BLaER1 treated with 17β-estradiol and CSF1 and Interleukin-3, amounts not matched to agents 10 nM and 100 nM (cell line): ENCODE data around the gene MAPK7.
A peak's percentile ranks its signal among the peaks of the same experiment; 100 is the strongest.

Source experiments
- H3K27ac ChIP-seq, 11 experiments: shearing (Covaris generic); formaldehyde crosslinking; 2 replicates each; pipeline ENCODE4 v1.8.1; 2022
- H3K27me3 ChIP-seq, 11 experiments: shearing (Covaris generic); formaldehyde crosslinking; 2 replicates each; pipeline ENCODE4 v1.8.1; 2022
- H3K36me3 ChIP-seq, 11 experiments: shearing (Covaris generic); formaldehyde crosslinking; 2 replicates each; pipeline ENCODE4 v1.8.1; 2022
- H3K4me1 ChIP-seq, 10 experiments: shearing (Covaris generic); formaldehyde crosslinking; 2 replicates each; pipeline ENCODE4 v1.8.1; 2022
- H3K4me2 ChIP-seq, 11 experiments: shearing (Covaris generic); formaldehyde crosslinking; 2 replicates each; pipeline ENCODE4 v1.8.1; 2022
- H3K4me3 ChIP-seq, 10 experiments: shearing (Covaris generic); formaldehyde crosslinking; 2 replicates each; pipeline ENCODE4 v1.8.1; 2022
- H3K9ac ChIP-seq, 11 experiments: shearing (Covaris generic); formaldehyde crosslinking; 2 replicates each; pipeline ENCODE4 v1.8.1; 2022
- H3K9me3 ChIP-seq, 11 experiments: shearing (Covaris generic); formaldehyde crosslinking; replicated peaks in 1 of 11; 2 replicates each; pipeline ENCODE4 v1.8.1; 2022
- H4K20me1 ChIP-seq, 11 experiments: shearing (Covaris generic); formaldehyde crosslinking; 2 replicates each; pipeline ENCODE4 v1.8.1; 2022
- Cebpa-rat ChIP-seq, 11 experiments: shearing (Covaris generic); IDR thresholded peaks; 2 replicates each; pipeline ENCODE4 v1.8.1; 2022

Gene MAPK7

DNA sequence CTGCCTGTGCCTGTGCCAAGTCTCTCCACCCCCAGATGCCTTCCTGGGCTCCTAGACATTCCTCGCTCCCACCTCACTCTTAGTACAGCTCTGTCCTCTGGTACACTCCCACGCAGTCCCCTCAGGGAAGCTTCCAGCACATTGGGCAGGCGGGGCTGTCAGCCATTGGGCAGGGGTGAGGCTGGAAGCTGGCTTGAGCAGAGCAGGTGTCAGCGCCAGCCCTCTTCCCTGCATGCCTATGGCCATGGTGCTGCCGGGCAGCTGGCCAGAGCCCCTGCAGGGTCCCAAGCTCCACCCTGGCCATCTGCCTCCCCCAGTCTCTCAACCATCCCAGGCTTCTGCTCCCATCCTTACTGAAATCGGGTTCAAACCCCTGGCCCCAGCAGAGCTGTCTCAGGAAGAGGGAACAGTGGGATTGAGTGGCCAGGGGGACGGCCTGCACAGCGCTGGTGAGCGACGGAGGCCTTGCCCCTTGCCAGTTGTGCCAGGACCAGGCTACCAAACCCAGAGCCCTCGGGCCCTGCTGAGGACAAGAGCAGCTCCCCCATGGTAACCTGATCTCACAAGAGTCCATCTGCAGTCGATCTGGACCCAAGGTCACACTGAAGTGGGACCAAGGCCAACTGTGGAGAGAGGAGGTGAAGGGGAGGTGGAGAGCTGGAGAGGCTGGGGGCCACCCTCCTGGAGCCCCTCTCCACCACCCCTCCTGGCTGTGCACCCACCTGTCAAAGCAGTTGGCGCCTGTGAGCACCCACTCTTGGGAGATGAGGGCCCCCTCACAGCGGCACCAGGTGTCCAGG, 13.4 kb upstream of the MAPK7 start:
- Histone ChIP-seq H3K4me1 (peaks cover 16 to 39% (median 29%) of the 10 kb centered on the region in 10 experiments), H3K4me3 (no peak overlapping the region), H3K4me2 (no peak overlapping the region), H4K20me1 (peaks cover 0 to 39% (median 7%) of the 10 kb centered on the region in 11 experiments; a peak in 13 of 22 replicates), H3K9me3 (no peaks in the 10 kb centered on the region), H3K36me3 (no peaks in the 10 kb centered on the region), H3K27me3 (peaks cover 0 to 82% (median 22%) of the 10 kb centered on the region in 11 experiments; a peak in 13 of 22 replicates), H3K9ac (no peak overlapping the region), H3K27ac (no peak overlapping the region)
- no peak for TF ChIP-seq Cebpa-rat (IDR thresholded peaks at IDR 0.05)

DNA sequence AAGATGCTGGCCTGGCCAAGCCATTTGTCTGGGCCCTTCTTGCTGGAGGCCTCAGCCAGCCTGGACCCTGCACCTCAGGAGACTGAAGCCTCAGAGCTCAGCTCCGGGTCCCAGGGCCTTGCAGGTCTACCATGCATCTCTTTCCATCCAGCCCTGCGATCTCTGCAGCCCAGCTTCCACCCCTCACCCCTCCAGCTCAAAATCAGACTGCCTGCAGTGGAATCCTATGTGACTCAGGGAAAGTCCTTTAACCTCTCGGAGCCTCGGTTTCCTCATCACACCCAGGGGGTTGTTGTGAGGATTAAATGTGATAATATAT, 12.8 kb upstream of the MAPK7 start:
- H3K9me3 ChIP-seq: no peaks in the 10 kb centered on the region
- no peak overlapping the region for H3K4me2 ChIP-seq
- TF ChIP-seq Cebpa-rat (IDR thresholded peaks at IDR 0.05): no peak
- no peaks in the 10 kb centered on the region for H3K36me3 ChIP-seq
- no peak overlapping the region for H3K9ac ChIP-seq
- peaks cover 0 to 77% (median 22%) of the 10 kb centered on the region in 11 experiments; a peak in 13 of 22 replicates for H3K27me3 ChIP-seq
- peaks cover 22 to 44% (median 34%) of the 10 kb centered on the region in 10 experiments for H3K4me1 ChIP-seq
- no peak overlapping the region for H3K27ac ChIP-seq
- no peak overlapping the region for H3K4me3 ChIP-seq
- H4K20me1 ChIP-seq: peaks cover under 1 to 39% (median 12%) of the 10 kb centered on the region in 11 experiments; a peak in 17 of 22 replicates

DNA sequence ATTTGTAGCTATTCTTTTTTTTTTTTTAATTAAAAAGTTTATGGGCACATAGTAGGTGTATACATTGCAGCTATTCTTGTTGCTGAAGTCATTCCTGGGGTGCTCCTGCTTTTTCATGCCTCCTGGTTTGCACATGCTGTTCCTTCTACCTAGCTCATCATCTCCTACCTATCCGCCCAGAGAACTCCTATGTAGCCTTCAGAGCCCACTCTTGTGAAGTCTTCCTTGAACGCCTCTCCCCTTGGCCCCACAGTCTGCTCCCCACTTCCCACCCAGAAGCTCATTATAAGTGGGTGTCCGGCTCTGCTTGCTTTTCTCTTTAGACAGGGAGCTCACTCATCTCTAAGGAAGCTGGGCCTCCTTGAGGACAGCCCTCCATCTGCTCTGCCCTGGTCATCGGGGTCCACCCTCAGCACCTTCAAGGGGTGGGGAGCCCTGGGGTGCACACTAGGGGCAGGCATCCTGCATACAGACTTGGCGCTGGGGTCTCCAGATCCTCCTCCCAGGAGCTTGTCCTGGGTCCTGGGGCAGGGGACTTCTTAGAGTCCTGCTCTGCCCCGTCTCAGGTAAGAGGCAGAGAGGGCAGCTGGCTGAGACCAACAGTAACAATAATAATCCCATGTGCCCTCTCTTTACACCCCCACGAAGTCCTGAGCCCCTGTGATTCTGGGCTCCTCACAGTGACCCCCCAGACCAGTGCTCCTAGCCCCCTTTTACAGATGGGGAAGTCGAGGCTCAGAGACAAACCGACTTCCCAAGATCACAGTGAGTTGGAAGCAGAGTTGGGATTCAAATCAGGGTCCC, 12.3 kb upstream of the MAPK7 start:
- no peak for TF ChIP-seq Cebpa-rat (IDR thresholded peaks at IDR 0.05)
- Histone ChIP-seq H3K4me1 (peaks cover 28 to 50% (median 40%) of the 10 kb centered on the region in 10 experiments), H3K36me3 (no peaks in the 10 kb centered on the region), H3K4me3 (no peak overlapping the region), H3K27ac (no peak overlapping the region), H3K9ac (no peak overlapping the region), H3K4me2 (no peak overlapping the region), H3K9me3 (no peaks in the 10 kb centered on the region), H4K20me1 (peaks cover 6 to 41% (median 18%) of the 10 kb centered on the region in 11 experiments; a peak in 17 of 22 replicates), H3K27me3 (peaks cover 0 to 75% (median 22%) of the 10 kb centered on the region in 11 experiments; a peak in 13 of 22 replicates)

DNA sequence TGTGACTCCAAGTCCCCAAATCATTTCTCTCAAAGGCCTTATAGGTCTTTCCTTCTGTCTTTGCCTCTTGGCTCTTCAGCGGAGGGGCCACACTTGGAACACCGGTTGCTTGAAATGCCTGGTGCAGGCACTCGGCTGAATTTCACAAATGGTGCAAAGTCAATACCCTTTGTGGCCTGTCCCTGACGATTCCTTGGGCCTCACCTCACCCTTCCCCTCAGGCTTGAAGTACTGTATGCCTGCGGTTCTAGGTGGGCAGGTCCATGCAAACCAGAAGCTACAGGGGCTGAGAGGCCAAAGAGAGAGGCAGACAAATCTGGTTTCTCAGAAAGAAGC, 11.7 kb upstream of the MAPK7 start:
- Histone ChIP-seq H3K36me3 (no peaks in the 10 kb centered on the region), H3K9me3 (no peaks in the 10 kb centered on the region), H3K4me3 (no peak overlapping the region), H3K27me3 (peaks cover 0 to 70% (median 24%) of the 10 kb centered on the region in 11 experiments; a peak in 13 of 22 replicates), H3K4me2 (no peak overlapping the region), H3K4me1 (peaks cover 33 to 56% (median 44%) of the 10 kb centered on the region in 10 experiments), H4K20me1 (peaks cover 12 to 47% (median 21%) of the 10 kb centered on the region in 11 experiments; a peak in 17 of 22 replicates), H3K9ac (no peak overlapping the region), H3K27ac (no peak overlapping the region)
- no peak for TF ChIP-seq Cebpa-rat (IDR thresholded peaks at IDR 0.05)

DNA sequence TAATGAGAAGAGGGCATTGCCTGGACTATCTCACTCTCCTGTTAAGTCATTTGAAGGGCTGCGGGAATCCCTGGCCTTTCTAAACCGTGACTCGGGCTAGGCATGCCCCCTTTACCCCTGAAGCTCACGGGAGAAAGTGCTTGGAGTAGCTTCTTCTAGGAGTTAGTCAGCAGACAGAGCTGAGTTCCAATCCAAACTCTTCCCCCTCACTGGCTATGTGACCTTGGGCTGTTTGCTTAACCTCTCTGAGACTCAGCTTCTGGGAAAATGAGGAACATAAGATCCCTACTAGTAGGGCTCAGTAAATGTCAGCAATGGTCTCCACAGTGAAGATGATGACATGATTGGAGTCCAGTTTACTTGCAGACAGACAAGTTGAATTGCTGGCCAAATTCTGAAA, 10.1 kb upstream of the MAPK7 start:
- no peaks in the 10 kb centered on the region for H3K9me3 ChIP-seq
- peaks cover 21 to 63% (median 32%) of the 10 kb centered on the region in 11 experiments; a peak in 18 of 22 replicates for H4K20me1 ChIP-seq
- peaks cover 38 to 60% (median 49%) of the 10 kb centered on the region in 10 experiments for H3K4me1 ChIP-seq
- H3K9ac ChIP-seq: no peak overlapping the region
- peaks cover 0 to 73% (median 23%) of the 10 kb centered on the region in 11 experiments; a peak in 13 of 22 replicates for H3K27me3 ChIP-seq
- H3K36me3 ChIP-seq: no peaks in the 10 kb centered on the region
- no peak overlapping the region for H3K27ac ChIP-seq
- no peak overlapping the region for H3K4me3 ChIP-seq
- peak overlapping the region in 4 of 11 experiments; percentile 77 to 94 (median 87); a peak in 8 of 22 replicates for H3K4me2 ChIP-seq
- TF ChIP-seq Cebpa-rat (IDR thresholded peaks at IDR 0.05): no peak

DNA sequence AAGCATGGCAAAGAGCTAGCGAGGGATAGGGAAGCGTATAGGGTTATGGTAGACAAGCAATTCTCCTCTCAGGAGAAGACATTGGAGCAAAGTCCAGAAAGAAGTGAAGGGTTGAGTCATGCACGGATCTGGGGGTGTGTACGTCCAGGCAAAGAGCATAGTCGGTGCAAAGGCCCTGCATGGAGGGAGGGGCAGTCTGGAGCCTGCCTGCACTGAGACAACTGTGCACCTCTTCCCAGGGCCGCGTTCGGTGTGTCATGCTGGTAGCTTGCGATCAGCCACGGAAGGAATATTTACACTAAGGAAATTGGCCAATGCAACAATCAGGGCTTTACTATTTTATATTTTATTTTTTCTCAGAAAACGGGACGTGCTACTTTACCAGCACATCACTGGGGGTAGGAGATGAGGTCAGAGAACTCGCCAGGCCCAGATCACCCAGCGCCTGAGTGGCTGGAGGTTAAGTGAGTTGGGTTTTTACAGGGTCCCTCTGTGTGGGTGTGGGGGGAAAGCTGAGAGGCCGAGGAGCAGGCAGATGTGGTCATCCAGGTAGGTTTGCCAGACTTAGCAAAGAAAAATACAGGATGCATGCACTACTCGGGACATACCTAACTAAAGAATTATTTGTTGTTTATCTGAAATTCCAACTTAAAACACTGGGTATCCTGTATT, 9.1 kb upstream of the MAPK7 start:
- no peak for TF ChIP-seq Cebpa-rat (IDR thresholded peaks at IDR 0.05)
- H3K27ac ChIP-seq: peak overlapping the region in 5 of 11 experiments; percentile 5 to 73 (median 17); a peak in 6 of 22 replicates
- no peaks in the 10 kb centered on the region for H3K36me3 ChIP-seq
- peak overlapping the region; percentile 77 to 97 (median 87) for H3K4me2 ChIP-seq
- peaks cover 21 to 64% (median 32%) of the 10 kb centered on the region in 11 experiments; a peak in 18 of 22 replicates for H4K20me1 ChIP-seq
- H3K9me3 ChIP-seq: no peaks in the 10 kb centered on the region
- H3K4me3 ChIP-seq: no peak overlapping the region; a peak in 2 of 20 replicates
- no peak overlapping the region for H3K9ac ChIP-seq
- peaks cover 0 to 69% (median 12%) of the 10 kb centered on the region in 11 experiments; a peak in 11 of 22 replicates for H3K27me3 ChIP-seq
- H3K4me1 ChIP-seq: peaks cover 38 to 64% (median 49%) of the 10 kb centered on the region in 10 experiments

DNA sequence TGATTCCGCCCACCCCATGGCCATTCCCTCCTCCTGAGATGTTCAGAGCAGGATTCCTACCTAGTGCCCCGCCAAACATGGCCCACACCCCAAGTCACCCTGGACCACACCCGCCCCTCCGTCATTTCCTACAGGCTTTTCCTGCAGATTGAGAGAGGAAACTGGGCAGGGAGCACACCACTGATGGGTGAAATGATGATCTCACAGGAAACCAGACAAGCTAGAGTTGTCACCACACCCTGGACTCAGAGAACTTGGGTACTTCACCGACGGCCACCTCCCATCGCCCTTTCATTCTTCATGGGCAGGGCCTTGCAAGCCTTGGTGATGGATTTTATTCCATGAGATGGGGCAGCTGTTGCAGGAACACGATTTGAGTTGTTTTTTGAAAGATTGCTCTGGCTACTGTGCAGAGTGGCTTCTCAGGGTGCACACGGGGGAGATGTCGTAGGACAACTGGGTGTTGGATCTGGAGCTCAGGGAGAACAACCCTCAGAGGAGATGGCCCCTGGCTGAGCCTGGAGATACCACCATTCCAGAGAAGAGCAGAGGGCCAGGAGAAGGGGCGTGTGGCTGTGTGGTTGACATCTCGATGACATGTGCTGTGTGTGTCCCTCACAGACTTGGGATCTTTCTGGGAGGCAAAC, 8.3 kb upstream of the MAPK7 start:
- Histone ChIP-seq H3K9ac (peak overlapping the region in 9 of 11 experiments; percentile 3 to 54 (median 46); a peak in 14 of 22 replicates), H3K4me2 (peak overlapping the region; percentile 77 to 97 (median 87))
- no peak for TF ChIP-seq Cebpa-rat (IDR thresholded peaks at IDR 0.05)

DNA sequence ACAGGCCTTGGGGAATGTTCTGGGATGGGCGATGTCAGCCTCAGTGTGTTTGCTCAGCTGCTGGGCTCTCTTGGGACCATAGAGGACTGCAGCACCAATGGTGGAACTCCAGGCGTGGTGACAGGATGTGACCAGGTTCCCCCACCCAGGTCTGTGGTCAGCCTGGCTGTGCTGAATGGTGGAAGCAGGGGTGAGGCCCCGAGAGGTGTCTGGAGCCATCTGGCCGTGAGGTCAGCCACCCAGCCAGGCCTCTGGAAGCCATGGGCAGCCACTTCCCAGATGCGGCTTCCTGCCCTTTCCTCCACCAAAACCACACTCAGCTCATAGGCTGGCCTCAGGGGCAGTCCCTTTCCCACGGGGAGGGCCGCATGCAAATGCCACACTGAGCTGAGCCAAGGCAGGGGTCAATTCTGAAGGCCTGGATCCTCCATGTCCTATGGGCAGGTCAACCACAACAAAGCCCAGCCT, 7.8 kb upstream of the MAPK7 start:
- H3K9me3 ChIP-seq: no peaks in the 10 kb centered on the region
- TF ChIP-seq Cebpa-rat (IDR thresholded peaks at IDR 0.05): no peak
- peak overlapping the region in 9 of 11 experiments; percentile 3 to 54 (median 46); a peak in 14 of 22 replicates for H3K9ac ChIP-seq
- peak overlapping the region; percentile 77 to 97 (median 87) for H3K4me2 ChIP-seq
- H4K20me1 ChIP-seq: peaks cover 18 to 52% (median 32%) of the 10 kb centered on the region in 11 experiments; a peak in 18 of 22 replicates
- peak overlapping the region in 6 of 10 experiments; percentile 12 to 44 (median 18); a peak in 8 of 20 replicates for H3K4me3 ChIP-seq
- peaks cover 38 to 64% (median 49%) of the 10 kb centered on the region in 10 experiments for H3K4me1 ChIP-seq
- peaks cover 0 to 58% (median 1%) of the 10 kb centered on the region in 11 experiments; a peak in 8 of 22 replicates for H3K27me3 ChIP-seq
- H3K36me3 ChIP-seq: no peaks in the 10 kb centered on the region
- H3K27ac ChIP-seq: peak overlapping the region in 10 of 11 experiments; percentile 40 to 74 (median 56); a peak in 17 of 22 replicates

More for the DNA sequence above, 8.3 kb upstream of the MAPK7 start:
- Histone ChIP-seq H3K27ac (peak overlapping the region in 10 of 11 experiments; percentile 40 to 74 (median 56); a peak in 17 of 22 replicates), H3K36me3 (no peaks in the 10 kb centered on the region), H3K4me1 (peaks cover 38 to 64% (median 49%) of the 10 kb centered on the region in 10 experiments), H3K27me3 (peaks cover 0 to 64% (median 6%) of the 10 kb centered on the region in 11 experiments; a peak in 10 of 22 replicates), H3K9me3 (no peaks in the 10 kb centered on the region), H4K20me1 (peaks cover 21 to 57% (median 32%) of the 10 kb centered on the region in 11 experiments; a peak in 18 of 22 replicates), H3K4me3 (peak overlapping the region in 6 of 10 experiments; percentile 12 to 44 (median 18); a peak in 9 of 20 replicates)
